Heart left ventricle (tissue), 16 donors: ENCODE measurements around the gene NPPC. TPM values are rescaled to one million over a fixed set of nuclear protein-coding genes. Genes with fewer than 3 reads are reported as not detected.
A peak's percentile ranks its signal among the peaks of the same experiment; 100 is the strongest.

Experiments used
- ATAC-seq, 4 donors: fragments of 200-7000 bp; cut with Tn5 transposase; one replicate each; pipeline ENCODE4 v1.9.1; 2020 to 2022; ENCODE audit warnings: moderate library complexity in 4 of 4, mild to moderate bottlenecking in 3 of 4, moderate number of reproducible peaks in 1 of 4
- DNase-seq, 5 donors: peaks; one replicate each; pipeline ENCODE4 v3.0.0-alpha.2; 2020
- H3K27ac ChIP-seq, 12 donors: fragments of 200-600 bp; sonication (generic) in 4 of 12; one replicate each; pipeline versions ENCODE4 v1.5.0 to v1.8.0; 2016 to 2022; ENCODE audit warnings: mild to moderate bottlenecking in 2 of 12
- H3K27me3 ChIP-seq, 9 donors: fragments of 200-600 bp; sonication (generic) in 2 of 9; one replicate each; pipeline versions ENCODE4 v1.5.1 to v1.8.0; 2016 to 2022; ENCODE audit warnings: mild to moderate bottlenecking in 3 of 9
- H3K36me3 ChIP-seq, 9 donors: fragments of 200-600 bp; sonication (generic) in 2 of 9; one replicate each; pipeline versions ENCODE4 v1.5.0 to v1.8.0; 2018 to 2022; ENCODE audit warnings: mild to moderate bottlenecking in 2 of 9
- H3K4me1 ChIP-seq, 12 donors: fragments of 200-600 bp; sonication (generic) in 4 of 12; one replicate each; pipeline versions ENCODE4 v1.5.0 to v1.8.0; 2016 to 2022; ENCODE audit warnings: mild to moderate bottlenecking in 3 of 12
- H3K4me3 ChIP-seq, 12 donors: fragments of 200-600 bp; sonication (generic) in 4 of 12; one replicate each; pipeline versions ENCODE4 v1.5.0 to v1.8.0; 2017 to 2022; ENCODE audit warnings: mild to moderate bottlenecking in 9 of 12, moderate library complexity in 4 of 12
- H3K9me3 ChIP-seq, 12 donors: fragments of 200-600 bp; sonication (generic) in 4 of 12; one replicate each; pipeline versions ENCODE4 v1.5.0 to v1.8.0; 2016 to 2022; ENCODE audit warnings: mild to moderate bottlenecking in 1 of 12
- CTCF ChIP-seq, 12 donors: fragments of 200-600 bp; sonication (generic) in 4 of 12; IDR thresholded peaks; one replicate each; pipeline versions ENCODE4 v1.5.0 to v1.8.0; 2018 to 2022; ENCODE audit warnings: antibody characterized with exemption in 12 of 12, mild to moderate bottlenecking in 5 of 12
- POLR2A ChIP-seq, 2 donors: fragments of 450-650 bp; IDR thresholded peaks; one replicate each; pipeline ENCODE4 v1.6.1; 2017; ENCODE audit warnings: antibody characterized with exemption in 2 of 2, mild to moderate bottlenecking in 2 of 2, moderate library complexity in 2 of 2
- WGBS, 4 donors: extraction: QIAGEN DNeasy Blood & Tissue Kit in 2 of 4; methylation state at CpG; one replicate each; pipeline versions ENCODE4 v1.1.5 to v1.1.7; 2013 to 2018; 5-methylcytosine and 5-hydroxymethylcytosine counted together
- intact Hi-C, 10 donors: fragments of 100-400 bp; cut with DNase I; formaldehyde crosslinking; loops; one replicate each; pipeline versions ENCODE4 v1.11.1 to v1.14.2; 2022
- long read RNA-seq, 3 donors: library from polyadenylated mRNA; unstranded; transcript quantifications; one replicate each; pipeline ENCODE4 v2.0.0, GENCODE V29; 2020 to 2021
- polyA plus RNA-seq, 2 donors: library from polyadenylated mRNA; stranded (reverse); fragments of 200-250 nt; gene quantifications; one replicate each; pipeline ENCODE4 v1.2.3, GENCODE V29; 2013
- total RNA-seq, 9 donors: library from RNA; depleted of rRNA in 2 of 9; stranded (reverse); fragments of >200 nt in 2 of 9; fragmentation: NEBNext Ultra II Directional in 3 of 9; extraction: Animal tissue kit (Norgen Biotek cat#: 25700) in 3 of 9; gene quantifications; one replicate each; pipeline versions ENCODE4 v1.1.0 to v1.2.4, GENCODE V29; 2016 to 2023
- donor health status: ischemic (EF 13 %, LVEDD 7.1; RV severe dilation, severe dysfunction).
- donor health status: healthy with polysubstance abuse.
- donor health status: DM: no; HTN: yes; CAD: no.
- donor health status: DM: no; HTN: no; CAD: no.
- donor health status: ischemic (EF 25% LVEDD 6.9; RV normal size, moderate dysfunction).
- donor health status: ischemic (EF 25% LVEDD 5.7; RV mildly dilated, moderate dysfunction).
- donor health status: healthy.
- donor health status: DM: yes; HTN: yes; CAD: no.
- donor health status: ischemic (EF 35%, LVEDD 5.7; RV mildly dilated, moderate dysfunction).
- donor health status: nonischemic (EF 11% LVEDD 7.7; RV severe dilation, severe dysfunction).
- donor health status: DM: yes; HTN: yes; CAD: no.
- donor health status: PGD.
- donor health status: ischemic (EF 29% LVEDD 5.4; RV normal size, mild dysfunction).
- donor health status: nonischemic (EF 23%, LVEDD 6.1; RV moderate dilation, normal function).

NPPC gene, protein sequence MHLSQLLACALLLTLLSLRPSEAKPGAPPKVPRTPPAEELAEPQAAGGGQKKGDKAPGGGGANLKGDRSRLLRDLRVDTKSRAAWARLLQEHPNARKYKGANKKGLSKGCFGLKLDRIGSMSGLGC
- total RNA-seq (1 to 10 TPM in 4 of 9 donors, under 1 TPM in 3, not detected in 2; 0.42 to 7.0 (median 1.3) TPM), polyA plus RNA-seq (1 to 10 TPM; 2.7 to 3.9 TPM)
- long read RNA-seq, donor 1, result 0 reads
- long read RNA-seq, donor 2, partial matches to known transcripts, result 0 of 6 reads
- long read RNA-seq, donor 2, other reads (novel, unspliced or antisense), result 2 of 6 reads
- long read RNA-seq, donor 3, result 0 reads

DNA sequence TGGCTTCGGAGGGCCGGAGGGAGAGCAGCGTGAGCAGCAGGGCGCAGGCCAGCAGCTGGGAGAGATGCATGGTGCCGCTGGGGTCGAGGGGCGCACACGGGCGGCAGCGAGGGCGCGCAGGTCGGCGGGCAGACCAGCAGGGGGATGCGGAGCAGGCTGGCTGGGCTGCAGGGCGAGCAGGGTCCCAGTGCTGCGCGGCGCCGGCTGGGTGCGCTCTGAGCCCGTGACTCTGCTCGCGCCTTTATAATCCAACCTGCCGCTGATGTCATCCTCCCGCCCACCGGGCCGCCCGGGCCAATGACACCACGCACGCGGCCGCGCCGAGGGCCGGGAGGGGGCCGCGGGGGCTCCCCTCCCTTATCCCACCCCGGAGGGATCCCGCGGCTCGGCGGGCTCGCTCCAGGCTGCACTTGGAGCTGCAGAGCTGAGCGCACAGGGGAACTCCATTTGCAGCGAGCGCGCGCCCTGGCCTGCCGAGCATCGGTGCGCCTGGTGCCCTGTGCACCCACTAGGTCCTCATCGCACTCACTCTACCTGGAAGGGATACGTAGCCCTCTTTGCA lies at the start of gene NPPC:
Gene NPPC (minus strand): TSS at position 217 of the 562 bp plus-strand sequence. CDS start 147 bp downstream, at position 70.
- 0 to 1% (median 1%) methylated on average over 17 to 54 of the region's 54 CpGs; no CpG with 5 or more reads in 1 of the 4 donors for WGBS, 4 donors
- ATAC-seq (peak in 3 of 4 donors; percentile 50 to 70 (median 64)), DNase-seq (peak; percentile 56 to 71 (median 65))
- no peaks in the 10 kb centered on the region for H3K36me3 ChIP-seq
- H3K4me3 ChIP-seq, result peak within 1 kb of the TSS; percentile 26 to 59 (median 50)
- H3K27ac ChIP-seq, result peak within 1 kb of the TSS in 1 of 12 donors; percentile 15
- TF ChIP-seq CTCF (IDR thresholded peaks at IDR 0.05), result peak in 7 of 12 donors; percentile 17 to 50 (median 32)
- no peak for TF ChIP-seq POLR2A (IDR thresholded peaks at IDR 0.05)
- no peaks in the 10 kb centered on the region for H3K9me3 ChIP-seq
- peaks cover 9 to 78% (median 39%) of the 10 kb centered on the region in 9 donors for H3K27me3 ChIP-seq
- intact Hi-C loops, result loop anchor here in 7 of 10 donors (1.0 to 5.0 kb wide), 4 partner anchors 216 to 516 kb away; no protein-coding TSS in a partner anchor
- H3K4me1 ChIP-seq, result peaks cover 4 to 41% (median 20%) of the 10 kb centered on the region in 12 donors

GRCh38 chr2:231975001-231975400 lies 48.8 kb upstream of the NPPC start:
- H3K27ac ChIP-seq, result no peak overlapping the region
- ATAC-seq (no peak), DNase-seq (no peak)
- WGBS, 4 donors, result 91 to 98% (median 97%) methylated on average over 2 of the region's 2 CpGs
- no peak overlapping the region for H3K4me3 ChIP-seq
- no peaks in the 10 kb centered on the region for H3K27me3 ChIP-seq
- no peaks in the 10 kb centered on the region for H3K4me1 ChIP-seq
- no peak for TF ChIP-seq POLR2A (IDR thresholded peaks at IDR 0.05)
- TF ChIP-seq CTCF (IDR thresholded peaks at IDR 0.05), result no peak
- no peaks in the 10 kb centered on the region for H3K9me3 ChIP-seq
- intact Hi-C loops, result no loop called here
- peaks cover 0 to 13% (median 0%) of the 10 kb centered on the region in 9 donors for H3K36me3 ChIP-seq

GRCh38 chr2:231970461-231970860 lies 44.3 kb upstream of the NPPC start:
- Histone ChIP-seq H3K9me3 (no peaks in the 10 kb centered on the region), H3K36me3 (peaks cover 0 to 13% (median 0%) of the 10 kb centered on the region in 9 donors), H3K4me1 (peaks cover 0 to 7% (median 0%) of the 10 kb centered on the region in 12 donors), H3K27me3 (no peaks in the 10 kb centered on the region), H3K4me3 (no peak overlapping the region), H3K27ac (no peak overlapping the region)
- DNase-seq, result no peak
- intact Hi-C loops, result no loop called here
- WGBS, 4 donors, result 94 to 97% (median 96%) methylated on average over 3 of the region's 3 CpGs
- ATAC-seq, result no peak
- no peak for TF ChIP-seq POLR2A (IDR thresholded peaks at IDR 0.05)
- TF ChIP-seq CTCF (IDR thresholded peaks at IDR 0.05), result no peak

DNA sequence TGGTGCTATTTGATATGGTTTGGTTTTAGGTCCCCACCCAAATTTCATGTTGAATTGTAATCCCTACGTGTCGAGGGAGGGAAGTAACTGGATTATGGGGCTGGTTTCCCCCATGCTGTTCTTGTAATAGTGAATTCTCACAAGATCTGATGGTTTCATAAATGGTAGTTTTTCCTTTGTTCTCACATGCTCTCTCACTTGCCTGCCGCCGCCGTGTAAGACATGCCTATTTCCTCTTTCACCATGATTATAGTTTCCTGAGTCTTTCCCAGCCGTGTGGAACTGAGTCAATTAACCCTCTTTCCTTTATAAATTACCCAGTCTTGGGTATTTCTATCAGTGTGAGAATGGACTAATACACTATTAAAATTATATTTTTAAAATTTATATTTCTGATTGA lies 42.6 kb upstream of the NPPC start:
- Histone ChIP-seq H3K4me1 (peaks cover 0 to 7% (median 0%) of the 10 kb centered on the region in 12 donors), H3K27me3 (no peaks in the 10 kb centered on the region), H3K36me3 (peaks cover 0 to 13% (median 0%) of the 10 kb centered on the region in 9 donors), H3K4me3 (no peak overlapping the region), H3K9me3 (no peaks in the 10 kb centered on the region), H3K27ac (no peak overlapping the region)
- 93 to 95% (median 94%) methylated on average over 6 of the region's 6 CpGs for WGBS, 4 donors
- DNase-seq (no peak), ATAC-seq (no peak)
- intact Hi-C loops, result no loop called here
- TF ChIP-seq CTCF (IDR thresholded peaks at IDR 0.05) (no peak), POLR2A (IDR thresholded peaks at IDR 0.05) (no peak)
